Mucosa of descending colon (tissue), 3 donors: ENCODE measurements around the gene DNAH17. TPM values are rescaled to one million over a fixed set of nuclear protein-coding genes. Genes with fewer than 3 reads are reported as not detected.

Source experiments
- ATAC-seq: fragments of 200-7000 bp; cut with Tn5 transposase; one replicate; pipeline ENCODE4 v1.9.1; 2020; ENCODE audit warnings: mild to moderate bottlenecking, moderate library complexity
- DNase-seq, 3 donors: peaks; one replicate each; pipeline ENCODE4 v3.0.0-alpha.2; 2020
- H3K36me3 ChIP-seq: fragments of 200-600 bp; one replicate; pipeline ENCODE4 v1.8.0; 2021; ENCODE audit warnings: low read depth, mild to moderate bottlenecking
- H3K4me1 ChIP-seq: fragments of 200-600 bp; one replicate; pipeline ENCODE4 v1.8.0; 2021; ENCODE audit warnings: low read depth, mild to moderate bottlenecking
- H3K4me3 ChIP-seq: fragments of 200-600 bp; one replicate; pipeline ENCODE4 v1.8.0; 2021; ENCODE audit warnings: mild to moderate bottlenecking
- H3K9me3 ChIP-seq: fragments of 200-600 bp; one replicate; pipeline ENCODE4 v1.8.0; 2021; ENCODE audit warnings: mild to moderate bottlenecking
- CTCF ChIP-seq: fragments of 200-600 bp; IDR thresholded peaks from one replicate; pipeline ENCODE4 v1.8.0; 2022; ENCODE audit warnings: antibody characterized with exemption, mild to moderate bottlenecking
- intact Hi-C, 2 donors: fragments of 100-400 bp; cut with DNase I in 1 of 2; cut with micrococcal nuclease in 1 of 2; formaldehyde crosslinking; loops; one replicate each; pipeline versions ENCODE4 v1.11.0 to v1.11.1; 2022; cut with DNase I, micrococcal nuclease
- total RNA-seq, 3 donors: library from RNA; stranded (reverse); fragmentation: NEBNext Ultra II Directional in 2 of 3; extraction: Animal tissue kit (Norgen Biotek cat#: 25700) in 2 of 3; gene quantifications; one replicate each; pipeline versions ENCODE4 v1.2.1 to v1.2.4, GENCODE V29; 2021 to 2023
- donor health status: DM: no; HTN: no; CAD: no; lungs with moderate emphysema.
- donor health status: DM: no; HTN: no; CAD: no.
- donor health status: DM: no; HTN: yes; CAD: no.

The DNAH17 gene
- total RNA-seq, 3 donors from 2014 or later = 0.06 to 0.17 TPM; not detected in 1

- intact Hi-C loops = no loop called here
- no peak for ATAC-seq
- Histone ChIP-seq H3K4me1 (no peaks in the 10 kb centered on the region), H3K9me3 (no peaks in the 10 kb centered on the region), H3K4me3 (no peak overlapping the region), H3K36me3 (no peaks in the 10 kb centered on the region)
- no peak for TF ChIP-seq CTCF
- DNase-seq = no peak
Measured at GRCh38 chr17:78529251-78529650, 47.9 kb downstream of the DNAH17 start.

GRCh38 chr17:78528541-78528940, 48.7 kb downstream of the DNAH17 start:
- H3K4me1 ChIP-seq = no peaks in the 10 kb centered on the region
- DNase-seq = peak in 1 of 3 donors; percentile 14
- intact Hi-C loops = no loop called here
- no peak overlapping the region for H3K4me3 ChIP-seq
- peak; percentile 23 for ATAC-seq
- H3K36me3 ChIP-seq = no peaks in the 10 kb centered on the region
- TF ChIP-seq CTCF = no peak
- H3K9me3 ChIP-seq = no peaks in the 10 kb centered on the region

GRCh38 chr17:78527345-78527744, 49.9 kb downstream of the DNAH17 start:
- intact Hi-C loops = no loop called here
- no peaks in the 10 kb centered on the region for H3K4me1 ChIP-seq

GRCh38 chr17:78526231-78527025, 50.8 kb downstream of the DNAH17 start:
- intact Hi-C loops = no loop called here
- Histone ChIP-seq H3K9me3 (no peaks in the 10 kb centered on the region), H3K4me3 (no peak overlapping the region), H3K4me1 (no peaks in the 10 kb centered on the region), H3K36me3 (no peaks in the 10 kb centered on the region)
- no peak for TF ChIP-seq CTCF
- ATAC-seq (peak; percentile 62), DNase-seq (peak; percentile 36 to 52 (median 46))

More at GRCh38 chr17:78527345-78527744, 49.9 kb downstream of the DNAH17 start:
- Histone ChIP-seq H3K4me3 (no peak overlapping the region), H3K36me3 (no peaks in the 10 kb centered on the region), H3K9me3 (no peaks in the 10 kb centered on the region)
- DNase-seq = peak in 1 of 3 donors; percentile 9
- no peak for TF ChIP-seq CTCF
- no peak for ATAC-seq

- ATAC-seq = no peak
- TF ChIP-seq CTCF = no peak
- no peak for DNase-seq
- intact Hi-C loops = no loop called here
- Histone ChIP-seq H3K4me3 (no peak overlapping the region), H3K9me3 (no peaks in the 10 kb centered on the region), H3K36me3 (no peaks in the 10 kb centered on the region), H3K4me1 (no peaks in the 10 kb centered on the region)
Measured at GRCh38 chr17:78525511-78526160, 51.6 kb downstream of the DNAH17 start.
